ENCODE measurements around the gene PTPRT. TPM values are rescaled to one million over a fixed set of nuclear protein-coding genes. Genes with fewer than 3 reads are reported as not detected.

Gene PTPRT
- total RNA-seq, 1 experiment from 2014 or later: 0.13 TPM

GRCh38 chr20:42368910-42369309 lies 820.8 kb downstream of the PTPRT start:
- no peak overlapping the region for H3K14ac ChIP-seq (ENCODE audit: insufficient read depth, low read length)
- H4K8ac ChIP-seq (replicated peaks; ENCODE audit: insufficient read length, low read depth, low read length): no peak overlapping the region
- H3K4me1 ChIP-seq (ENCODE audit: insufficient read depth, low read length): no peaks in the 10 kb centered on the region
- Mint-ChIP-seq H3K36me3 (ENCODE audit: insufficient read depth in 1 of 3, low read depth in 3 of 3) (no peaks in the 10 kb centered on the region), H3K4me3 (no peak overlapping the region), H3K9me3 (no peaks in the 10 kb centered on the region), H3K27ac (no peak overlapping the region), H3K4me1 (peaks cover 7 to 9% of the 10 kb centered on the region in 2 experiments), H3K27me3 (ENCODE audit: low read depth) (peaks cover 6% of the 10 kb centered on the region)
- H3K9ac ChIP-seq (ENCODE audit: extremely low read depth, insufficient read length, low read length): no peak overlapping the region
- H3K18ac ChIP-seq (ENCODE audit: insufficient read length, low read depth, low read length): no peak overlapping the region
- no peaks in the 10 kb centered on the region for H3K79me1 ChIP-seq (ENCODE audit: insufficient read depth, low read depth, low read length, poor library complexity, severe bottlenecking)
- no peaks in the 10 kb centered on the region for H3K79me2 ChIP-seq (ENCODE audit: insufficient read depth, low read length)
- 100% methylated on average over 2 of the region's 3 CpGs for WGBS (ENCODE audit: extremely low coverage, insufficient read length, low lambda C conversion rate)
- DNase-seq: no peak
- H4K91ac ChIP-seq (ENCODE audit: insufficient read length, low read depth, low read length): no peak overlapping the region
- no peak overlapping the region for H3K56ac ChIP-seq (ENCODE audit: insufficient read length, low read depth, low read length)
- no peak overlapping the region for H3K27ac ChIP-seq (ENCODE audit: insufficient read length, low read depth, low read length)
- H3K9me3 ChIP-seq (ENCODE audit: control insufficient read depth, low read depth, low read length): peaks cover 5% of the 10 kb centered on the region
- no peak overlapping the region for H3T11ph ChIP-seq (ENCODE audit: low read length)
- no peak overlapping the region for H2BK5ac ChIP-seq (ENCODE audit: insufficient read length, low read length)
- H3K23ac ChIP-seq (ENCODE audit: insufficient read length, low read depth, low read length): no peak overlapping the region
- H4K5ac ChIP-seq (ENCODE audit: insufficient read length, low read depth, low read length): no peak overlapping the region
- no peak overlapping the region for H3K4ac ChIP-seq (ENCODE audit: low read depth, low read length)
- H2BK12ac ChIP-seq (ENCODE audit: insufficient read length, low read depth, low read length): no peak overlapping the region
- H2BK20ac ChIP-seq (ENCODE audit: low read depth, low read length, poor library complexity, severe bottlenecking): no peak overlapping the region
- H4K20me1 ChIP-seq (ENCODE audit: control insufficient read depth, insufficient read depth, insufficient read length): no peaks in the 10 kb centered on the region
- no peak overlapping the region for H3K4me2 ChIP-seq (ENCODE audit: insufficient read depth, insufficient read length, low read length)
- H3K27me3 ChIP-seq (ENCODE audit: insufficient read depth, low read length): no peaks in the 10 kb centered on the region
- H2AK5ac ChIP-seq (ENCODE audit: insufficient read length, low read length): no peak overlapping the region
- no peaks in the 10 kb centered on the region for H3K23me2 ChIP-seq (ENCODE audit: insufficient read length, low read depth, low read length, poor library complexity, severe bottlenecking)
- TF ChIP-seq CTCF (conservative IDR thresholded peaks at IDR 0.05): no peak
- H2BK15ac ChIP-seq (ENCODE audit: low read depth, low read length): no peak overlapping the region
- no peak overlapping the region for H2BK120ac ChIP-seq (ENCODE audit: low read depth, low read length, poor library complexity, severe bottlenecking)
- no peak overlapping the region for H2AFZ ChIP-seq (ENCODE audit: low read length)
